ENCODE measurements around the gene PADI6.

- TF ChIP-seq EZH2 (IDR thresholded peaks at IDR 0.05; ENCODE audit: low read depth, low read length, severe bottlenecking) (no peak), CHD2 (IDR thresholded peaks at IDR 0.05; ENCODE audit: low read length) (no peak), CTCF (IDR thresholded peaks at IDR 0.05; ENCODE audit: control extremely low read depth in 1 of 3, insufficient read depth in 1 of 3, low read depth in 1 of 3, low read length in 3 of 3) (no peak), SP1 (IDR thresholded peaks at IDR 0.05; ENCODE audit: low read depth, low read length) (no peak), MAX (IDR thresholded peaks at IDR 0.05) (no peak), GTF2F1 (IDR thresholded peaks at IDR 0.05; ENCODE audit: borderline replicate concordance, low read depth, low read length) (no peak), ASH2L (IDR thresholded peaks at IDR 0.05; ENCODE audit: low read length) (no peak), HDAC2 (IDR thresholded peaks at IDR 0.05; ENCODE audit: borderline replicate concordance in 1 of 2, low read depth in 2 of 2, low read length in 2 of 2) (no peak), POLR2AphosphoS5 (IDR thresholded peaks at IDR 0.05; ENCODE audit: low read depth, low read length) (no peak), MAFK (IDR thresholded peaks at IDR 0.05; ENCODE audit: low read depth, low read length) (no peak), TAF1 (IDR thresholded peaks at IDR 0.05; ENCODE audit: low read depth, low read length) (no peak), POLR2A (IDR thresholded peaks at IDR 0.05; ENCODE audit: control extremely low read depth in 1 of 2, low read depth in 2 of 2, low read length in 2 of 2) (no peak), FOSL1 (IDR thresholded peaks at IDR 0.05; ENCODE audit: insufficient read depth, low read depth, low read length) (no peak), CREB1 (IDR thresholded peaks at IDR 0.05) (no peak)
Observed at GRCh38 chr1:17442841-17443240, 70.8 kb downstream of the PADI6 start.
